HepG2 (cell line): ENCODE results near the gene PHRF1. TPM values are rescaled to one million over a fixed set of nuclear protein-coding genes. Genes with fewer than 3 reads are reported as not detected.

Experiments used
- ATF6 ChIP-seq: sonication (generic); formaldehyde crosslinking; conservative IDR thresholded peaks from 2 replicates; pipeline ENCODE4 v1.4.0; 2020; ENCODE audit warnings: missing genetic modification reagents
- GABPA ChIP-seq, 2 experiments: IDR thresholded peaks; 2 replicates each; pipeline ENCODE4 v1.6.1; 2011 to 2016; ENCODE audit warnings: low read depth in 2 of 2, low read length in 1 of 2, missing biosample characterization in 1 of 2, missing genetic modification characterization in 1 of 2
- HHEX ChIP-seq: IDR thresholded peaks from 2 replicates; pipeline ENCODE4 v1.6.1; 2016; ENCODE audit warnings: control low read depth
- HMGXB3 ChIP-seq: sonication (generic); formaldehyde crosslinking; IDR thresholded peaks from 2 replicates; pipeline ENCODE4 v1.4.0; 2020; ENCODE audit warnings: missing genetic modification reagents, borderline replicate concordance
- RBAK ChIP-seq: sonication (generic); formaldehyde crosslinking; IDR thresholded peaks from 2 replicates; pipeline ENCODE4 v1.5.1; 2020; ENCODE audit warnings: mild to moderate bottlenecking, missing genetic modification reagents
- polyA plus RNA-seq, 8 experiments: library from polyadenylated mRNA; depleted of rRNA in 3 of 8; stranded (reverse) in 7 of 8; unstranded in 1 of 8; fragments of >200 nt; fragmentation: Illumina TruSeq in 4 of 8; extraction: Trizol in 4 of 8; gene quantifications; 2 replicates each; pipeline versions ENCODE4 v1.2.1 to v1.2.3, GENCODE V29; 2011 to 2016; ENCODE audit warnings: low read depth in 4 of 8, missing spikeins in 1 of 8, mixed read lengths in 1 of 8; ENCODE audit not compliant: insufficient read depth in 1 of 8
- total RNA-seq, 5 experiments: library from RNA; depleted of rRNA; stranded (reverse); fragments of >200 nt; fragmentation: Illumina TruSeq; extraction: Trizol; gene quantifications; 2 replicates each; pipeline ENCODE4 v1.2.3, GENCODE V29; 2016; ENCODE audit warnings: low read depth in 1 of 5
- TF ChIP-seq, protein P1 (sequence below): sonication (generic); formaldehyde crosslinking; IDR thresholded peaks from 2 replicates; pipeline ENCODE4 v1.4.0; 2020; ENCODE audit warnings: mild to moderate bottlenecking, missing genetic modification reagents, borderline replicate concordance
- TF ChIP-seq, protein P2 (sequence below): IDR thresholded peaks from 2 replicates; pipeline ENCODE4 v1.6.1; 2012; ENCODE audit warnings: low read length, improper control_type of control experiment
- TF ChIP-seq, protein P3 (sequence below): sonication (generic); formaldehyde crosslinking; IDR thresholded peaks from 2 replicates; pipeline ENCODE4 v1.5.1; 2020; ENCODE audit warnings: missing genetic modification reagents, mild to moderate bottlenecking, borderline replicate concordance

Gene PHRF1
- total and polyA plus RNA-seq, 2 of the 13 experiments (the other 11 are each of a cell fraction or from before 2014, with no cell fraction given), result 8.2 to 16.7 TPM

DNA sequence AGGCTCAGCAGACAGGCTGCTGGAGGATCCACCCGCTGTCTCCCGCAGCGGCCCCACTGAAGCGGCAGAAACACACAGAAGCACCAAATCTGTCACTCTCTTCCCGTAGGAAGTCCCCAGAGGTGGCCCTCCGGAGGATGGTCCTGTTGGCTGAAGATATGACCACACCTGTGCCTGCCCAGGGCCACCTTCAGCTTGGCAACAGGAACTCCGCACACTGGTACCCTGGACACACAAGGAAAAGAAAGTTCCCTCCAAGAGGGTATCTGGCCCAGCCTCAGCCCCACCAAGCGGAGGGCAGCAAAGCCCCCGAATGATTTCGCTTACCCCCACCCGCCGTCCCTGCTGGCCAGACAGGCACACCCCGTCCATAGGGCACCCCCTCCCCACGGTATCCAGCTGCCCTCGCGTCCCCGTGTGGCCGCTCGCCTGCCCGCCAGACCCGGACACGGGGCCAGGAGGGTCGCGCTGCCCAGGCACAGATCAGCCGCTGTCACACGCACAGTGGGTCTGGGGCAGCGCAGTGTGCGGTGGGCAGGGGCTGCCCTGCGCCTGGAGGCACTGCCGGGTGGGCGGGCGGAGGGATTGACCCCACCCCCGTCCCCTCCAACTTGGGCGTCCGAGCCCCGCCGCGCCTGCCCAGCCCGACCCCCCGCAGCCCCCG is 8.5 kb upstream of the PHRF1 start (continued):
- TF ChIP-seq HMGXB3 (CRISPR knock-in tag) (0 out of 2 replicates have a peak, but pooled peaks have one; percentile 39), GABPA (IDR thresholded peaks at IDR 0.05; ENCODE audit: low read depth, low read length) (no peak), GABPA (CRISPR knock-in tag; IDR thresholded peaks at IDR 0.05; ENCODE audit: low read depth) (no peak), RBAK (no peak), HHEX (CRISPR knock-in tag) (no peak), ATF6 (CRISPR knock-in tag) (no peak)
- TF ChIP-seq, protein P1, sequence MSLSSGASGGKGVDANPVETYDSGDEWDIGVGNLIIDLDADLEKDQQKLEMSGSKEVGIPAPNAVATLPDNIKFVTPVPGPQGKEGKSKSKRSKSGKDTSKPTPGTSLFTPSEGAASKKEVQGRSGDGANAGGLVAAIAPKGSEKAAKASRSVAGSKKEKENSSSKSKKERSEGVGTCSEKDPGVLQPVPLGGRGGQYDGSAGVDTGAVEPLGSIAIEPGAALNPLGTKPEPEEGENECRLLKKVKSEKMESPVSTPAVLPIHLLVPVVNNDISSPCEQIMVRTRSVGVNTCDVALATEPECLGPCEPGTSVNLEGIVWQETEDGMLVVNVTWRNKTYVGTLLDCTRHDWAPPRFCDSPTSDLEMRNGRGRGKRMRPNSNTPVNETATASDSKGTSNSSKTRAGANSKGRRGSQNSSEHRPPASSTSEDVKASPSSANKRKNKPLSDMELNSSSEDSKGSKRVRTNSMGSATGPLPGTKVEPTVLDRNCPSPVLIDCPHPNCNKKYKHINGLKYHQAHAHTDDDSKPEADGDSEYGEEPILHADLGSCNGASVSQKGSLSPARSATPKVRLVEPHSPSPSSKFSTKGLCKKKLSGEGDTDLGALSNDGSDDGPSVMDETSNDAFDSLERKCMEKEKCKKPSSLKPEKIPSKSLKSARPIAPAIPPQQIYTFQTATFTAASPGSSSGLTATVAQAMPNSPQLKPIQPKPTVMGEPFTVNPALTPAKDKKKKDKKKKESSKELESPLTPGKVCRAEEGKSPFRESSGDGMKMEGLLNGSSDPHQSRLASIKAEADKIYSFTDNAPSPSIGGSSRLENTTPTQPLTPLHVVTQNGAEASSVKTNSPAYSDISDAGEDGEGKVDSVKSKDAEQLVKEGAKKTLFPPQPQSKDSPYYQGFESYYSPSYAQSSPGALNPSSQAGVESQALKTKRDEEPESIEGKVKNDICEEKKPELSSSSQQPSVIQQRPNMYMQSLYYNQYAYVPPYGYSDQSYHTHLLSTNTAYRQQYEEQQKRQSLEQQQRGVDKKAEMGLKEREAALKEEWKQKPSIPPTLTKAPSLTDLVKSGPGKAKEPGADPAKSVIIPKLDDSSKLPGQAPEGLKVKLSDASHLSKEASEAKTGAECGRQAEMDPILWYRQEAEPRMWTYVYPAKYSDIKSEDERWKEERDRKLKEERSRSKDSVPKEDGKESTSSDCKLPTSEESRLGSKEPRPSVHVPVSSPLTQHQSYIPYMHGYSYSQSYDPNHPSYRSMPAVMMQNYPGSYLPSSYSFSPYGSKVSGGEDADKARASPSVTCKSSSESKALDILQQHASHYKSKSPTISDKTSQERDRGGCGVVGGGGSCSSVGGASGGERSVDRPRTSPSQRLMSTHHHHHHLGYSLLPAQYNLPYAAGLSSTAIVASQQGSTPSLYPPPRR, result no peak
- TF ChIP-seq, protein P2, sequence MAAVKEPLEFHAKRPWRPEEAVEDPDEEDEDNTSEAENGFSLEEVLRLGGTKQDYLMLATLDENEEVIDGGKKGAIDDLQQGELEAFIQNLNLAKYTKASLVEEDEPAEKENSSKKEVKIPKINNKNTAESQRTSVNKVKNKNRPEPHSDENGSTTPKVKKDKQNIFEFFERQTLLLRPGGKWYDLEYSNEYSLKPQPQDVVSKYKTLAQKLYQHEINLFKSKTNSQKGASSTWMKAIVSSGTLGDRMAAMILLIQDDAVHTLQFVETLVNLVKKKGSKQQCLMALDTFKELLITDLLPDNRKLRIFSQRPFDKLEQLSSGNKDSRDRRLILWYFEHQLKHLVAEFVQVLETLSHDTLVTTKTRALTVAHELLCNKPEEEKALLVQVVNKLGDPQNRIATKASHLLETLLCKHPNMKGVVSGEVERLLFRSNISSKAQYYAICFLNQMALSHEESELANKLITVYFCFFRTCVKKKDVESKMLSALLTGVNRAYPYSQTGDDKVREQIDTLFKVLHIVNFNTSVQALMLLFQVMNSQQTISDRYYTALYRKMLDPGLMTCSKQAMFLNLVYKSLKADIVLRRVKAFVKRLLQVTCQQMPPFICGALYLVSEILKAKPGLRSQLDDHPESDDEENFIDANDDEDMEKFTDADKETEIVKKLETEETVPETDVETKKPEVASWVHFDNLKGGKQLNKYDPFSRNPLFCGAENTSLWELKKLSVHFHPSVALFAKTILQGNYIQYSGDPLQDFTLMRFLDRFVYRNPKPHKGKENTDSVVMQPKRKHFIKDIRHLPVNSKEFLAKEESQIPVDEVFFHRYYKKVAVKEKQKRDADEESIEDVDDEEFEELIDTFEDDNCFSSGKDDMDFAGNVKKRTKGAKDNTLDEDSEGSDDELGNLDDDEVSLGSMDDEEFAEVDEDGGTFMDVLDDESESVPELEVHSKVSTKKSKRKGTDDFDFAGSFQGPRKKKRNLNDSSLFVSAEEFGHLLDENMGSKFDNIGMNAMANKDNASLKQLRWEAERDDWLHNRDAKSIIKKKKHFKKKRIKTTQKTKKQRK, result no peak
- TF ChIP-seq, protein P3, sequence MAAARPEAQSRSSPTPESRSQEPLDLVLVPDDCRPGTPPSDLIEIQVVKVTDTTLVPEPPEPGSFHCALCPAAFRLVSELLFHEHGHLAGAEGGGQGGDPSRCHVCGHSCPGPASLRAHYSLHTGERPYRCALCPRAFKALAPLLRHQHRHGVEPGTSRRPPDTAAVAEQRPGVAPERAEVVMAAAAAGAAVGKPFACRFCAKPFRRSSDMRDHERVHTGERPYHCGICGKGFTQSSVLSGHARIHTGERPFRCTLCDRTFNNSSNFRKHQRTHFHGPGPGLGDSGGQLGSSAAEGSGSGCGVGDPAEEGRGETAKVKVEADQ (CRISPR knock-in tag), result no peak
